GM21576 (cell line): ENCODE results near the gene IL20RA.
A peak's percentile ranks its signal among the peaks of the same experiment; 100 is the strongest.
"Not testable (repeated sequence)": the region's sequence is repeated elsewhere in the genome, so short reads cannot be mapped to it uniquely, and the experiment has no call there.

Experiments
- ATAC-seq: cut with Tn5 transposase; IDR thresholded peaks from one replicate; pipeline ENCODE4 v1.9.1; 2021; ENCODE audit warnings: mild to moderate bottlenecking, moderate library complexity; ENCODE audit not compliant: unreplicated experiment

IL20RA gene

GRCh38 chr6:136975089-136975715 lies 69.6 kb downstream of the IL20RA start:
- no peak for ATAC-seq

GRCh38 chr6:136973781-136974180 lies 71.0 kb downstream of the IL20RA start:
- ATAC-seq: not testable (repeated sequence)

- no peak for ATAC-seq
Measured at GRCh38 chr6:136971609-136972008, 73.2 kb downstream of the IL20RA start.

GRCh38 chr6:136969930-136970329 lies 74.8 kb downstream of the IL20RA start:
- no peak for ATAC-seq

GRCh38 chr6:136969433-136969832 lies 75.3 kb downstream of the IL20RA start:
- ATAC-seq: no peak

GRCh38 chr6:136968837-136969236 lies 75.9 kb downstream of the IL20RA start:
- no peak for ATAC-seq

GRCh38 chr6:136967876-136968752 lies 76.7 kb downstream of the IL20RA start:
- peak; percentile 90 for ATAC-seq

- ATAC-seq: no peak
Measured at GRCh38 chr6:136964398-136964797, 80.4 kb downstream of the IL20RA start.

GRCh38 chr6:136963259-136963658 lies 81.5 kb downstream of the IL20RA start:
- ATAC-seq: no peak

- ATAC-seq: no peak
Measured at GRCh38 chr6:136962661-136963060, 82.1 kb downstream of the IL20RA start.

- no peak for ATAC-seq
Measured at GRCh38 chr6:136961848-136962247, 82.9 kb downstream of the IL20RA start.

GRCh38 chr6:136960781-136961180 lies 84.0 kb downstream of the IL20RA start:
- no peak for ATAC-seq

- not testable (repeated sequence) for ATAC-seq
Measured at GRCh38 chr6:136959935-136960334, 84.8 kb downstream of the IL20RA start.

GRCh38 chr6:136959471-136959891 lies 85.3 kb downstream of the IL20RA start:
- no peak for ATAC-seq

GRCh38 chr6:136958168-136958567 lies 86.6 kb downstream of the IL20RA start:
- no peak for ATAC-seq

- ATAC-seq: no peak
Measured at GRCh38 chr6:136956590-136957544, 87.9 kb downstream of the IL20RA start.

GRCh38 chr6:136955123-136955522 lies 89.6 kb downstream of the IL20RA start:
- no peak for ATAC-seq

GRCh38 chr6:136952714-136953260 lies 92.0 kb downstream of the IL20RA start:
- ATAC-seq: no peak

- ATAC-seq: no peak
Measured at GRCh38 chr6:136950436-136951126, 94.2 kb downstream of the IL20RA start.
